ENCODE data around the gene TNRC6A. TPM values are rescaled to one million over a fixed set of nuclear protein-coding genes. Genes with fewer than 3 reads are reported as not detected.

TNRC6A gene
- total RNA-seq, 6 donors from 2014 or later, result 35.2 to 152 (median 65.3) TPM

GRCh38 chr16:24789881-24790280, 60.4 kb downstream of the TNRC6A start:
- WGBS, 2 donors, result 93 to 100% methylated on average over 2 of the region's 2 CpGs
- no peak for TF ChIP-seq POLR2AphosphoS5 (IDR thresholded peaks at IDR 0.05)
- TF ChIP-seq EP300 (IDR thresholded peaks at IDR 0.05), result no peak
- TF ChIP-seq POLR2A (IDR thresholded peaks at IDR 0.05), result no peak
- no peak for TF ChIP-seq CTCF (IDR thresholded peaks at IDR 0.05)
- Histone ChIP-seq H3K27ac (no peak overlapping the region), H3K4me3 (no peak overlapping the region), H3K27me3 (no peaks in the 10 kb centered on the region), H3K36me3 (peaks cover 15 to 81% (median 52%) of the 10 kb centered on the region in 4 donors), H3K9me3 (no peaks in the 10 kb centered on the region), H3K4me1 (no peaks in the 10 kb centered on the region)
- no peak for DNase-seq
- no peak for ATAC-seq (ENCODE audit: low FRiP score in 2 of 2)

GRCh38 chr16:24800586-24800985, 71.1 kb downstream of the TNRC6A start:
- ATAC-seq (ENCODE audit: low FRiP score in 2 of 2) (no peak), DNase-seq (no peak)
- no peaks in the 10 kb centered on the region for H3K27me3 ChIP-seq
- peaks cover 0 to 10% (median 4%) of the 10 kb centered on the region in 4 donors for H3K4me1 ChIP-seq
- TF ChIP-seq EP300 (IDR thresholded peaks at IDR 0.05) (no peak), CTCF (IDR thresholded peaks at IDR 0.05) (no peak), POLR2AphosphoS5 (IDR thresholded peaks at IDR 0.05) (no peak), POLR2A (IDR thresholded peaks at IDR 0.05) (no peak)
- no peak overlapping the region for H3K4me3 ChIP-seq
- H3K9me3 ChIP-seq, result no peaks in the 10 kb centered on the region
- peaks cover 14 to 100% (median 69%) of the 10 kb centered on the region in 4 donors for H3K36me3 ChIP-seq
- H3K27ac ChIP-seq, result no peak overlapping the region
- WGBS, 2 donors, result 80 to 89% methylated on average over 4 of the region's 4 CpGs

- DNase-seq (no peak), ATAC-seq (ENCODE audit: low FRiP score in 2 of 2) (peak; percentile 49 to 91)
- Histone ChIP-seq H3K27me3 (no peaks in the 10 kb centered on the region), H3K9me3 (no peaks in the 10 kb centered on the region), H3K4me3 (no peak overlapping the region), H3K36me3 (peaks cover 24 to 100% (median 75%) of the 10 kb centered on the region in 4 donors), H3K4me1 (peaks cover 0 to 10% (median 4%) of the 10 kb centered on the region in 4 donors), H3K27ac (peak overlapping the region in 2 of 4 donors; percentile 24 to 28)
- WGBS, 2 donors, result 52 to 72% methylated on average over 3 of the region's 3 CpGs
- TF ChIP-seq EP300 (IDR thresholded peaks at IDR 0.05), result peak in 1 of 4 donors; percentile 69
- TF ChIP-seq CTCF (IDR thresholded peaks at IDR 0.05), result no peak
- peak in 1 of 2 donors; percentile 8 for TF ChIP-seq POLR2AphosphoS5 (IDR thresholded peaks at IDR 0.05)
- no peak for TF ChIP-seq POLR2A (IDR thresholded peaks at IDR 0.05)
Observed at GRCh38 chr16:24801761-24802302, 72.4 kb downstream of the TNRC6A start.

GRCh38 chr16:24805484-24805883, 76.0 kb downstream of the TNRC6A start:
- ATAC-seq (ENCODE audit: low FRiP score in 2 of 2), result no peak

GRCh38 chr16:24807301-24807700, 77.8 kb downstream of the TNRC6A start:
- peaks cover 51 to 97% (median 78%) of the 10 kb centered on the region in 4 donors for H3K36me3 ChIP-seq
- WGBS, 2 donors, result 53 to 60% methylated on average over 1 of the region's 1 CpG

More at GRCh38 chr16:24805484-24805883, 76.0 kb downstream of the TNRC6A start:
- no peak for DNase-seq
- no peaks in the 10 kb centered on the region for H3K9me3 ChIP-seq
- no peaks in the 10 kb centered on the region for H3K27me3 ChIP-seq
- peaks cover 46 to 100% (median 75%) of the 10 kb centered on the region in 4 donors for H3K36me3 ChIP-seq
- H3K27ac ChIP-seq, result no peak overlapping the region
- peaks cover 0 to 10% (median 4%) of the 10 kb centered on the region in 4 donors for H3K4me1 ChIP-seq
- H3K4me3 ChIP-seq, result no peak overlapping the region
- 92 to 94% methylated on average over 5 of the region's 5 CpGs for WGBS, 2 donors
- TF ChIP-seq POLR2AphosphoS5 (IDR thresholded peaks at IDR 0.05), result no peak
- no peak for TF ChIP-seq POLR2A (IDR thresholded peaks at IDR 0.05)

More at GRCh38 chr16:24807301-24807700, 77.8 kb downstream of the TNRC6A start:
- no peak for TF ChIP-seq POLR2AphosphoS5 (IDR thresholded peaks at IDR 0.05)
- TF ChIP-seq CTCF (IDR thresholded peaks at IDR 0.05), result no peak
- TF ChIP-seq EP300 (IDR thresholded peaks at IDR 0.05), result no peak
- peaks cover 0 to 7% (median 2%) of the 10 kb centered on the region in 4 donors for H3K4me1 ChIP-seq
- no peak overlapping the region for H3K4me3 ChIP-seq
- DNase-seq, result no peak
- no peak for ATAC-seq (ENCODE audit: low FRiP score in 2 of 2)
- no peaks in the 10 kb centered on the region for H3K9me3 ChIP-seq
- no peaks in the 10 kb centered on the region for H3K27me3 ChIP-seq
- no peak overlapping the region for H3K27ac ChIP-seq

Data from upper lobe of left lung (tissue), 6 donors.